IMR-90 (cell line): Measurements from ENCODE around the gene IGF1R. TPM values are rescaled to one million over a fixed set of nuclear protein-coding genes. Genes with fewer than 3 reads are reported as not detected.

Experiments used
- ATAC-seq: fragments of 200-7000 bp; cut with Tn5 transposase; 2 replicates; pipeline ENCODE4 v1.9.1; 2020; ENCODE audit warnings: low read depth, mild to moderate bottlenecking, moderate library complexity
- BruUV-seq: library from RNA; stranded (reverse); fragments of 400-500 nt; replicated peaks from 2 replicates; lab custom pipeline; 2021; lab: Mats Ljungman, UMichigan
- CTCF ChIA-PET: fragments of 300-600 bp; formaldehyde crosslinking; extraction: SDS; loops from one replicate; lab custom pipeline; 2021; ENCODE audit warnings: antibody characterized with exemption; lab: Yijun Ruan, JAX
- POLR2A ChIA-PET: fragments of 300-600 bp; sonication (Branson Sonifier 250); formaldehyde crosslinking; loops from one replicate; lab custom pipeline; 2022; ENCODE audit warnings: antibody characterized with exemption; ENCODE audit not compliant: unreplicated experiment; lab: Charles Lee
- DNase-seq: peaks from one replicate; pipeline ENCODE4 v3.0.0; 2013
- H2AFZ ChIP-seq: replicated peaks from 2 replicates; pipeline ENCODE3; 2013; ENCODE audit warnings: low read length, mild to moderate bottlenecking; ENCODE audit not compliant: poor library complexity
- H2AK5ac ChIP-seq: 2 replicates; pipeline ENCODE4 v1.6.1; 2013; ENCODE audit warnings: low read depth, low read length, inconsistent platforms
- H2AK9ac ChIP-seq: replicated peaks from 2 replicates; pipeline ENCODE3; 2013; ENCODE audit warnings: mild to moderate bottlenecking, low read depth, low read length, moderate library complexity; ENCODE audit not compliant: poor library complexity
- H2BK120ac ChIP-seq: 2 replicates; pipeline ENCODE4 v1.6.1; 2013; ENCODE audit warnings: low read depth, low read length, inconsistent platforms
- H2BK15ac ChIP-seq: 3 replicates; pipeline ENCODE4 v1.6.1; 2013; ENCODE audit warnings: low read depth, low read length, inconsistent platforms
- H2BK20ac ChIP-seq: 2 replicates; pipeline ENCODE4 v1.6.1; 2013; ENCODE audit warnings: low read depth, mild to moderate bottlenecking, inconsistent platforms, low read length, moderate library complexity
- H2BK5ac ChIP-seq: 2 replicates; pipeline ENCODE4 v1.6.1; 2013; ENCODE audit warnings: mild to moderate bottlenecking, low read depth, low read length, inconsistent platforms; ENCODE audit not compliant: poor library complexity, severe bottlenecking
- H3K14ac ChIP-seq: replicated peaks from 2 replicates; pipeline ENCODE4 v1.6.1; 2013; ENCODE audit warnings: low read depth, low read length, inconsistent platforms
- H3K18ac ChIP-seq: 2 replicates; pipeline ENCODE4 v1.6.1; 2013; ENCODE audit warnings: low read depth, low read length, control low read depth
- H3K23ac ChIP-seq: 2 replicates; pipeline ENCODE4 v1.6.1; 2013; ENCODE audit warnings: low read depth, low read length, inconsistent platforms
- H3K27ac ChIP-seq: 2 replicates; pipeline ENCODE4 v1.5.1; 2013; ENCODE audit warnings: mild to moderate bottlenecking, control low read depth, low read length; ENCODE audit not compliant: insufficient read depth
- H3K27me3 ChIP-seq: 2 replicates; pipeline ENCODE4 v1.6.1; 2013; ENCODE audit warnings: low read length; ENCODE audit not compliant: control insufficient read depth, insufficient read depth
- H3K36me3 ChIP-seq: 2 replicates; pipeline ENCODE4 v1.6.1; 2013; ENCODE audit warnings: low read length, mixed read lengths; ENCODE audit not compliant: control insufficient read depth, insufficient read depth
- H3K4ac ChIP-seq: 2 replicates; pipeline ENCODE4 v1.6.1; 2013; ENCODE audit warnings: low read depth, low read length, inconsistent platforms
- H3K4me1 ChIP-seq: 2 replicates; pipeline ENCODE4 v1.6.1; 2013; ENCODE audit warnings: low read length, mixed read lengths; ENCODE audit not compliant: control insufficient read depth, insufficient read depth
- H3K4me2 ChIP-seq: 2 replicates; pipeline ENCODE4 v1.6.1; 2013; ENCODE audit warnings: low read depth, mild to moderate bottlenecking, control low read depth, low read length, moderate library complexity
- H3K4me3 ChIP-seq: 2 replicates; pipeline ENCODE4 v1.5.1; 2013; ENCODE audit warnings: low read depth, mild to moderate bottlenecking, control low read depth, low read length, moderate library complexity; ENCODE audit not compliant: insufficient read depth
- H3K56ac ChIP-seq: 2 replicates; pipeline ENCODE4 v1.6.1; 2013; ENCODE audit warnings: low read length, inconsistent platforms; ENCODE audit not compliant: insufficient read depth; ENCODE audit errors: extremely low read depth
- H3K79me1 ChIP-seq, 2 experiments: 2 replicates each; pipeline ENCODE4 v1.6.1; 2013; ENCODE audit warnings: low read length in 2 of 2, inconsistent platforms in 1 of 2, low read depth in 1 of 2
- H3K9ac ChIP-seq: 2 replicates; pipeline ENCODE4 v1.6.1; 2013; ENCODE audit warnings: low read depth, low read length, control low read depth
- H3K9me1 ChIP-seq: 2 replicates; pipeline ENCODE4 v1.6.1; 2013; ENCODE audit warnings: low read length, inconsistent platforms; ENCODE audit not compliant: insufficient read depth
- H3K9me3 ChIP-seq: 2 replicates; pipeline ENCODE4 v1.6.1; 2013; ENCODE audit warnings: low read length; ENCODE audit not compliant: control insufficient read depth, insufficient read depth
- H4K20me1 ChIP-seq: 2 replicates; pipeline ENCODE4 v1.6.1; 2013; ENCODE audit warnings: low read length, inconsistent platforms; ENCODE audit not compliant: insufficient read depth
- H4K5ac ChIP-seq: 2 replicates; pipeline ENCODE4 v1.6.1; 2013; ENCODE audit warnings: mild to moderate bottlenecking, low read depth, low read length, control low read depth
- H4K8ac ChIP-seq, 2 experiments: 2 replicates each; pipeline ENCODE4 v1.6.1; 2013; ENCODE audit warnings: low read depth in 2 of 2, low read length in 2 of 2, control low read depth in 1 of 2, inconsistent platforms in 1 of 2
- H4K91ac ChIP-seq: 2 replicates; pipeline ENCODE4 v1.6.1; 2013; ENCODE audit warnings: low read depth, low read length, inconsistent platforms; ENCODE audit not compliant: insufficient read depth
- BHLHE40 ChIP-seq: fragments of 150-350 bp; IDR thresholded peaks from 2 replicates; pipeline ENCODE4 v1.6.1; 2016; ENCODE audit warnings: mild to moderate bottlenecking, low read depth, low read length
- SMC3 ChIP-seq: fragments of 150-350 bp; IDR thresholded peaks from 2 replicates; pipeline ENCODE4 v1.6.1; 2016; ENCODE audit warnings: low read depth, mild to moderate bottlenecking, antibody characterized with exemption, low read length, moderate library complexity
- WGBS, 2 experiments: methylation state at CpG; one replicate each; pipeline versions ENCODE4 v1.1.5 to v1.1.7; 2013; ENCODE audit warnings: missing lambda C conversion rate in 2 of 2; ENCODE audit not compliant: insufficient read length in 1 of 2; ENCODE audit errors: extremely low coverage in 2 of 2; 5-methylcytosine and 5-hydroxymethylcytosine counted together
- dilution Hi-C: fragments of 300-500 bp; cut with HindIII; formaldehyde crosslinking; loops from one replicate; pipeline ENCODE4 v1.14.3; 2018; ENCODE audit warnings: low sequenced_read_pairs; ENCODE audit not compliant: unreplicated experiment
- in situ Hi-C: fragments of 300-500 bp; cut with MboI; formaldehyde crosslinking; loops from 3 replicates; pipeline ENCODE4 v1.14.3; 2019; ENCODE audit warnings: low sequenced_read_pairs, inconsistent platforms, mixed read lengths
- intact Hi-C: fragments of 100-400 bp; cut with micrococcal nuclease; formaldehyde crosslinking; loops from 2 replicates; pipeline ENCODE4 v1.10.0; 2022
- polyA plus RNA-seq, 3 experiments: library from polyadenylated mRNA; depleted of rRNA; stranded (reverse); fragments of >200 nt; gene quantifications; 2 replicates each; pipeline ENCODE4 v1.2.3, GENCODE V29; 2012; ENCODE audit warnings: low replicate concordance in 1 of 3
- total RNA-seq: library from RNA; depleted of rRNA; stranded (reverse); fragments of >200 nt; gene quantifications from 2 replicates; pipeline ENCODE4 v1.2.3, GENCODE V29; 2012
- TF ChIP-seq, protein P1 (sequence below): conservative IDR thresholded peaks from 2 replicates; pipeline ENCODE4 v1.5.1; 2012; ENCODE audit warnings: mild to moderate bottlenecking, low read depth, low read length, improper control_type of control experiment

The IGF1R gene
- total and polyA plus RNA-seq, 2 of the 4 experiments (the other 2 are of a cell fraction) = 24.0 to 24.9 TPM

GRCh38 chr15:98625614-98626013, 22.7 kb upstream of the IGF1R start:
- intact Hi-C loops (no loop called here), dilution Hi-C loops (no loop called here), in situ Hi-C loops (no loop called here)
- no peak overlapping the region for H3K27ac ChIP-seq
- H3K4me2 ChIP-seq = no peak overlapping the region
- no peak overlapping the region for H2BK20ac ChIP-seq
- H2AFZ ChIP-seq = no peak overlapping the region
- no peak overlapping the region for H3K9ac ChIP-seq
- ATAC-seq (no peak), DNase-seq (no peak)
- H4K5ac ChIP-seq = no peak overlapping the region
- no peaks in the 10 kb centered on the region for H3K4me1 ChIP-seq
- no peaks in the 10 kb centered on the region for H3K9me1 ChIP-seq
- no peak for TF ChIP-seq SMC3
- TF ChIP-seq, protein P1, sequence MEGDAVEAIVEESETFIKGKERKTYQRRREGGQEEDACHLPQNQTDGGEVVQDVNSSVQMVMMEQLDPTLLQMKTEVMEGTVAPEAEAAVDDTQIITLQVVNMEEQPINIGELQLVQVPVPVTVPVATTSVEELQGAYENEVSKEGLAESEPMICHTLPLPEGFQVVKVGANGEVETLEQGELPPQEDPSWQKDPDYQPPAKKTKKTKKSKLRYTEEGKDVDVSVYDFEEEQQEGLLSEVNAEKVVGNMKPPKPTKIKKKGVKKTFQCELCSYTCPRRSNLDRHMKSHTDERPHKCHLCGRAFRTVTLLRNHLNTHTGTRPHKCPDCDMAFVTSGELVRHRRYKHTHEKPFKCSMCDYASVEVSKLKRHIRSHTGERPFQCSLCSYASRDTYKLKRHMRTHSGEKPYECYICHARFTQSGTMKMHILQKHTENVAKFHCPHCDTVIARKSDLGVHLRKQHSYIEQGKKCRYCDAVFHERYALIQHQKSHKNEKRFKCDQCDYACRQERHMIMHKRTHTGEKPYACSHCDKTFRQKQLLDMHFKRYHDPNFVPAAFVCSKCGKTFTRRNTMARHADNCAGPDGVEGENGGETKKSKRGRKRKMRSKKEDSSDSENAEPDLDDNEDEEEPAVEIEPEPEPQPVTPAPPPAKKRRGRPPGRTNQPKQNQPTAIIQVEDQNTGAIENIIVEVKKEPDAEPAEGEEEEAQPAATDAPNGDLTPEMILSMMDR = no peak
- TF ChIP-seq BHLHE40 = no peak
- H2BK5ac ChIP-seq = no peak overlapping the region
- H3K27me3 ChIP-seq = peaks cover 32% of the 10 kb centered on the region
- ChIA-PET CTCF (no interaction called here), POLR2A (no interaction called here)
- H2BK120ac ChIP-seq = no peak overlapping the region
- no peak overlapping the region for H2BK15ac ChIP-seq
- H3K9me3 ChIP-seq = 0 out of 2 replicates have a peak, but pooled peaks cover 2% of the 10 kb centered on the region
- no peak overlapping the region for H2AK9ac ChIP-seq
- H3K56ac ChIP-seq = no peak overlapping the region
- H3K79me1 ChIP-seq = no peaks in the 10 kb centered on the region
- WGBS, 2 experiments = 93% methylated on average over 13 of the region's 22 CpGs; no CpG with 5 or more reads in 1 of the 2 experiments
- no TSS peak for BruUV-seq
- H4K20me1 ChIP-seq = no peaks in the 10 kb centered on the region
- H3K4me3 ChIP-seq = no peak overlapping the region
- no peak overlapping the region for H4K91ac ChIP-seq
- H4K8ac ChIP-seq = no peak overlapping the region
- H3K18ac ChIP-seq = no peak overlapping the region
- H3K14ac ChIP-seq = no peak overlapping the region
- no peak overlapping the region for H3K23ac ChIP-seq
- H2AK5ac ChIP-seq = no peak overlapping the region
- no peaks in the 10 kb centered on the region for H3K36me3 ChIP-seq
- H3K4ac ChIP-seq = no peak overlapping the region
